ENCODE results near the gene AFF3. TPM values are rescaled to one million over a fixed set of nuclear protein-coding genes. Genes with fewer than 3 reads are reported as not detected.

The AFF3 gene
- total RNA-seq, 1 donor from 2014 or later: 7.3 TPM

GRCh38 chr2:100077456-100077855 is 64.9 kb downstream of the AFF3 start:
- TF ChIP-seq, protein P1, sequence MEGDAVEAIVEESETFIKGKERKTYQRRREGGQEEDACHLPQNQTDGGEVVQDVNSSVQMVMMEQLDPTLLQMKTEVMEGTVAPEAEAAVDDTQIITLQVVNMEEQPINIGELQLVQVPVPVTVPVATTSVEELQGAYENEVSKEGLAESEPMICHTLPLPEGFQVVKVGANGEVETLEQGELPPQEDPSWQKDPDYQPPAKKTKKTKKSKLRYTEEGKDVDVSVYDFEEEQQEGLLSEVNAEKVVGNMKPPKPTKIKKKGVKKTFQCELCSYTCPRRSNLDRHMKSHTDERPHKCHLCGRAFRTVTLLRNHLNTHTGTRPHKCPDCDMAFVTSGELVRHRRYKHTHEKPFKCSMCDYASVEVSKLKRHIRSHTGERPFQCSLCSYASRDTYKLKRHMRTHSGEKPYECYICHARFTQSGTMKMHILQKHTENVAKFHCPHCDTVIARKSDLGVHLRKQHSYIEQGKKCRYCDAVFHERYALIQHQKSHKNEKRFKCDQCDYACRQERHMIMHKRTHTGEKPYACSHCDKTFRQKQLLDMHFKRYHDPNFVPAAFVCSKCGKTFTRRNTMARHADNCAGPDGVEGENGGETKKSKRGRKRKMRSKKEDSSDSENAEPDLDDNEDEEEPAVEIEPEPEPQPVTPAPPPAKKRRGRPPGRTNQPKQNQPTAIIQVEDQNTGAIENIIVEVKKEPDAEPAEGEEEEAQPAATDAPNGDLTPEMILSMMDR (IDR thresholded peaks at IDR 0.05; ENCODE audit: unreplicated experiment): no peak
- H3K4me3 Mint-ChIP-seq (ENCODE audit: low read depth): no peak overlapping the region
- H3K36me3 Mint-ChIP-seq (ENCODE audit: insufficient read depth): no peaks in the 10 kb centered on the region
- no peak for DNase-seq (ENCODE audit: low spot score, unreplicated experiment)
- peaks cover 17% of the 10 kb centered on the region for H3K27me3 Mint-ChIP-seq
- no peak overlapping the region for H3K27ac Mint-ChIP-seq
- peaks cover 3% of the 10 kb centered on the region for H3K4me1 Mint-ChIP-seq (ENCODE audit: low read depth)
- no peaks in the 10 kb centered on the region for H3K9me3 Mint-ChIP-seq (ENCODE audit: low read depth)

- H3K9me3 Mint-ChIP-seq (ENCODE audit: low read depth): no peaks in the 10 kb centered on the region
- DNase-seq (ENCODE audit: low spot score, unreplicated experiment): no peak
- no peak overlapping the region for H3K27ac Mint-ChIP-seq
- H3K4me3 Mint-ChIP-seq (ENCODE audit: low read depth): no peak overlapping the region
- peaks cover 20% of the 10 kb centered on the region for H3K27me3 Mint-ChIP-seq
- no peaks in the 10 kb centered on the region for H3K36me3 Mint-ChIP-seq (ENCODE audit: insufficient read depth)
- H3K4me1 Mint-ChIP-seq (ENCODE audit: low read depth): peaks cover 3% of the 10 kb centered on the region
- TF ChIP-seq, protein P1 (IDR thresholded peaks at IDR 0.05; ENCODE audit: unreplicated experiment): no peak
Measured at GRCh38 chr2:100075532-100075931, 66.9 kb downstream of the AFF3 start.

DNA sequence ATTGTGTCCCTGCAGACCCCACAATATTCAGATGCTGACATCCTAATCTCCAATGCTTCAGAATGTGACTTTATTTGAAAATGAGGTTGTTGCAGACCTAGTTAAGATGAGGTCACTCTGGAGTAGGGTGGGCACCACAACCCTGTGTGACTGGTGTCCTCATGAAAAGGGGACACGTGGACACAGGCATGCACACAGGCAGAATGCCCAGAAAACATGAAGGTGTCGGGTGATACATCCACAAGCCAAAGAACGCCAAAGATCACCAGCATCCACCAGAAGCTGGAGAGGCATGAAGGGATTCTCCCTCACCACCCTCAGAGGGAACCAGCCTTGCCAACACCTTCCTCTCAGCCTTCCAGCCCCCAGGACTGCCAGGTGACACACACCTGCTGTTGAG is 69.3 kb downstream of the AFF3 start:
- H3K4me3 Mint-ChIP-seq (ENCODE audit: low read depth): no peak overlapping the region
- peaks cover 22% of the 10 kb centered on the region for H3K27me3 Mint-ChIP-seq
- no peaks in the 10 kb centered on the region for H3K36me3 Mint-ChIP-seq (ENCODE audit: insufficient read depth)
- no peaks in the 10 kb centered on the region for H3K9me3 Mint-ChIP-seq (ENCODE audit: low read depth)
- no peak for DNase-seq (ENCODE audit: low spot score, unreplicated experiment)
- H3K27ac Mint-ChIP-seq: no peak overlapping the region
- TF ChIP-seq, protein P1 (IDR thresholded peaks at IDR 0.05; ENCODE audit: unreplicated experiment): no peak
- peaks cover 17% of the 10 kb centered on the region for H3K4me1 Mint-ChIP-seq (ENCODE audit: low read depth)

- H3K9me3 Mint-ChIP-seq (ENCODE audit: low read depth): no peaks in the 10 kb centered on the region
- no peak overlapping the region for H3K4me3 Mint-ChIP-seq (ENCODE audit: low read depth)
- H3K27me3 Mint-ChIP-seq: peaks cover 22% of the 10 kb centered on the region
- DNase-seq (ENCODE audit: low spot score, unreplicated experiment): no peak
- H3K4me1 Mint-ChIP-seq (ENCODE audit: low read depth): peaks cover 23% of the 10 kb centered on the region
- H3K27ac Mint-ChIP-seq: no peak overlapping the region
- H3K36me3 Mint-ChIP-seq (ENCODE audit: insufficient read depth): no peaks in the 10 kb centered on the region
- TF ChIP-seq, protein P1 (IDR thresholded peaks at IDR 0.05; ENCODE audit: unreplicated experiment): no peak
Measured at GRCh38 chr2:100072503-100072902, 69.9 kb downstream of the AFF3 start.

GRCh38 chr2:100071335-100072043 is 70.9 kb downstream of the AFF3 start:
- no peaks in the 10 kb centered on the region for H3K36me3 Mint-ChIP-seq (ENCODE audit: insufficient read depth)
- H3K9me3 Mint-ChIP-seq (ENCODE audit: low read depth): no peaks in the 10 kb centered on the region
- no peak for DNase-seq (ENCODE audit: low spot score, unreplicated experiment)
- H3K27ac Mint-ChIP-seq: no peak overlapping the region
- TF ChIP-seq, protein P1 (IDR thresholded peaks at IDR 0.05; ENCODE audit: unreplicated experiment): no peak
- H3K4me1 Mint-ChIP-seq (ENCODE audit: low read depth): peaks cover 32% of the 10 kb centered on the region
- no peak overlapping the region for H3K4me3 Mint-ChIP-seq (ENCODE audit: low read depth)
- H3K27me3 Mint-ChIP-seq: peaks cover 22% of the 10 kb centered on the region

Data from progenitor cell of endocrine pancreas (in vitro differentiated cells).